ENCODE measurements around the gene EFL1. TPM values are rescaled to one million over a fixed set of nuclear protein-coding genes. Genes with fewer than 3 reads are reported as not detected.

EFL1 gene
- polyA plus RNA-seq, 1 donor (not counting 4 experiments of a cell fraction or from before 2014, with no cell fraction given) = 32.0 TPM

- H2AFZ ChIP-seq (ENCODE audit: control insufficient read depth, low read length) = no peak overlapping the region
- H3K36me3 ChIP-seq (ENCODE audit: control insufficient read depth in 2 of 2, extremely low read depth in 1 of 2, insufficient read depth in 2 of 2, low read length in 2 of 2) = peaks cover 0 to 3% of the 10 kb centered on the region in 2 experiments
- no peak overlapping the region for H3K4me2 ChIP-seq (ENCODE audit: control insufficient read depth, extremely low read depth, insufficient read depth, low read depth, low read length)
- no peak for FAIRE-seq
- H3K9me1 ChIP-seq (ENCODE audit: control insufficient read depth, extremely low read depth, insufficient read depth, low read length) = no peaks in the 10 kb centered on the region
- H3K9ac ChIP-seq (ENCODE audit: control insufficient read depth, extremely low read depth, insufficient read depth, low read length) = no peak overlapping the region
- no peaks in the 10 kb centered on the region for H3K4me1 ChIP-seq (ENCODE audit: control insufficient read depth, extremely low read depth, insufficient read depth, low read length)
- no peak for DNase-seq (ENCODE audit: low read depth, low spot score)
- no peaks in the 10 kb centered on the region for H3K9me3 ChIP-seq (ENCODE audit: control insufficient read depth, low read depth, low read length)
- H3K27me3 ChIP-seq (ENCODE audit: control insufficient read depth, extremely low read depth, insufficient read depth, low read length) = no peaks in the 10 kb centered on the region
- H3K4me3 ChIP-seq (ENCODE audit: control insufficient read depth in 2 of 3, extremely low read depth in 1 of 3, insufficient read depth in 2 of 3, low read depth in 1 of 3, low read length in 3 of 3) = no peak overlapping the region
- H3K79me2 ChIP-seq (ENCODE audit: control insufficient read depth, insufficient read depth, low read length) = no peaks in the 10 kb centered on the region
- H3K27ac ChIP-seq (ENCODE audit: control insufficient read depth, insufficient read depth, low read length) = no peak overlapping the region
- TF ChIP-seq EZH2 (IDR thresholded peaks at IDR 0.05; ENCODE audit: low read length) = no peak
- no peaks in the 10 kb centered on the region for H4K20me1 ChIP-seq (ENCODE audit: control insufficient read depth, extremely low read depth, insufficient read depth, low read length)
- dilution Hi-C loops (cut with MboI; ENCODE audit: extremely low pct_ligation_motif_present, low sequenced_read_pairs) = no loop called here
Measured at GRCh38 chr15:82186161-82186560, 76.4 kb downstream of the EFL1 start.

GRCh38 chr15:82184776-82185175 lies 77.8 kb downstream of the EFL1 start:
- no peak for FAIRE-seq

More at GRCh38 chr15:82184776-82185175, 77.8 kb downstream of the EFL1 start:
- no peaks in the 10 kb centered on the region for H3K9me1 ChIP-seq (ENCODE audit: control insufficient read depth, extremely low read depth, insufficient read depth, low read length)
- dilution Hi-C loops (cut with MboI; ENCODE audit: extremely low pct_ligation_motif_present, low sequenced_read_pairs) = no loop called here
- H2AFZ ChIP-seq (ENCODE audit: control insufficient read depth, low read length) = no peak overlapping the region
- H3K9me3 ChIP-seq (ENCODE audit: control insufficient read depth, low read depth, low read length) = no peaks in the 10 kb centered on the region
- H4K20me1 ChIP-seq (ENCODE audit: control insufficient read depth, extremely low read depth, insufficient read depth, low read length) = no peaks in the 10 kb centered on the region
- H3K27ac ChIP-seq (ENCODE audit: control insufficient read depth, insufficient read depth, low read length) = no peak overlapping the region
- no peak overlapping the region for H3K9ac ChIP-seq (ENCODE audit: control insufficient read depth, extremely low read depth, insufficient read depth, low read length)
- peaks cover 0 to 3% of the 10 kb centered on the region in 2 experiments for H3K36me3 ChIP-seq (ENCODE audit: control insufficient read depth in 2 of 2, extremely low read depth in 1 of 2, insufficient read depth in 2 of 2, low read length in 2 of 2)
- no peaks in the 10 kb centered on the region for H3K4me1 ChIP-seq (ENCODE audit: control insufficient read depth, extremely low read depth, insufficient read depth, low read length)
- H3K27me3 ChIP-seq (ENCODE audit: control insufficient read depth, extremely low read depth, insufficient read depth, low read length) = no peaks in the 10 kb centered on the region
- H3K79me2 ChIP-seq (ENCODE audit: control insufficient read depth, insufficient read depth, low read length) = no peaks in the 10 kb centered on the region
- no peak overlapping the region for H3K4me3 ChIP-seq (ENCODE audit: control insufficient read depth in 2 of 3, extremely low read depth in 1 of 3, insufficient read depth in 2 of 3, low read depth in 1 of 3, low read length in 3 of 3)
- TF ChIP-seq CTCF (optimal IDR thresholded peaks at IDR 0.05 in 1 of 3, IDR thresholded peaks at IDR 0.05 in 1 of 3, conservative IDR thresholded peaks at IDR 0.05 in 1 of 3; ENCODE audit: extremely low read depth in 1 of 3, insufficient read depth in 2 of 3, low read length in 3 of 3) = no peak
- no peak for TF ChIP-seq EZH2 (IDR thresholded peaks at IDR 0.05; ENCODE audit: low read length)
- DNase-seq (ENCODE audit: low read depth, low spot score) = no peak
- no peak overlapping the region for H3K4me2 ChIP-seq (ENCODE audit: control insufficient read depth, extremely low read depth, insufficient read depth, low read depth, low read length)
